ENCODE measurements around the gene TUBGCP2. TPM values are rescaled to one million over a fixed set of nuclear protein-coding genes. Genes with fewer than 3 reads are reported as not detected.

Gene TUBGCP2
- total RNA-seq, 1 experiment from 2014 or later, result 52.4 TPM

DNA sequence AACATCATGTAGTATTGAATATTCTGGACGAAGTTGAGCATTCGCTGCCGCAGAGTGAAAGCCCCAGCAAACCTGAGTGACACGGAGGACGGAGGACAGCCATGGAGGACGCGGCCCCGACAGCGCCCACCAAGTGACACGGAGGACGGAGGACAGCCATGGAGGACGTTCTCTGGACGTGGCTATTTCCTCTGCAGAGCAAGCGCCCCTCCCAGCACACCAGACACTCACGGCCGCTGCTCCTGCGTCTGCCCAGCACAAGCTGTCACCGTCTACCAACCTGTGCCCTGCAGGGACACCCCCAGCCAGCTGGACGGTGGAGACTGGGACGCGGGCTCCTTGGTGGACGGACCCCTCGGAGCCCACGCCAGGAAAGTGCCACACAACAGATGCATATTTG, 24.7 kb downstream of the TUBGCP2 start:
- TF ChIP-seq, protein P1, sequence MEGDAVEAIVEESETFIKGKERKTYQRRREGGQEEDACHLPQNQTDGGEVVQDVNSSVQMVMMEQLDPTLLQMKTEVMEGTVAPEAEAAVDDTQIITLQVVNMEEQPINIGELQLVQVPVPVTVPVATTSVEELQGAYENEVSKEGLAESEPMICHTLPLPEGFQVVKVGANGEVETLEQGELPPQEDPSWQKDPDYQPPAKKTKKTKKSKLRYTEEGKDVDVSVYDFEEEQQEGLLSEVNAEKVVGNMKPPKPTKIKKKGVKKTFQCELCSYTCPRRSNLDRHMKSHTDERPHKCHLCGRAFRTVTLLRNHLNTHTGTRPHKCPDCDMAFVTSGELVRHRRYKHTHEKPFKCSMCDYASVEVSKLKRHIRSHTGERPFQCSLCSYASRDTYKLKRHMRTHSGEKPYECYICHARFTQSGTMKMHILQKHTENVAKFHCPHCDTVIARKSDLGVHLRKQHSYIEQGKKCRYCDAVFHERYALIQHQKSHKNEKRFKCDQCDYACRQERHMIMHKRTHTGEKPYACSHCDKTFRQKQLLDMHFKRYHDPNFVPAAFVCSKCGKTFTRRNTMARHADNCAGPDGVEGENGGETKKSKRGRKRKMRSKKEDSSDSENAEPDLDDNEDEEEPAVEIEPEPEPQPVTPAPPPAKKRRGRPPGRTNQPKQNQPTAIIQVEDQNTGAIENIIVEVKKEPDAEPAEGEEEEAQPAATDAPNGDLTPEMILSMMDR (conservative IDR thresholded peaks at IDR 0.05), result no peak
- Histone ChIP-seq H3K27ac (ENCODE audit: insufficient read length, low read depth, low read length) (no peak overlapping the region), H4K8ac (replicated peaks; ENCODE audit: insufficient read length, low read depth, low read length) (no peak overlapping the region), H2BK20ac (ENCODE audit: low read depth, low read length, poor library complexity, severe bottlenecking) (no peak overlapping the region), H4K5ac (ENCODE audit: insufficient read length, low read depth, low read length) (no peak overlapping the region), H3K23me2 (ENCODE audit: insufficient read length, low read depth, low read length, poor library complexity, severe bottlenecking) (no peaks in the 10 kb centered on the region), H3K9me3 (ENCODE audit: control insufficient read depth, low read depth, low read length) (no peaks in the 10 kb centered on the region), H3T11ph (ENCODE audit: low read length) (no peak overlapping the region), H2AK5ac (ENCODE audit: insufficient read length, low read length) (no peak overlapping the region), H4K20me1 (ENCODE audit: control insufficient read depth, insufficient read depth, insufficient read length) (no peaks in the 10 kb centered on the region), H2BK15ac (ENCODE audit: low read depth, low read length) (no peak overlapping the region), H4K91ac (ENCODE audit: insufficient read length, low read depth, low read length) (no peak overlapping the region), H3K4me2 (ENCODE audit: insufficient read depth, insufficient read length, low read length) (no peak overlapping the region), H2AFZ (ENCODE audit: low read length) (no peak overlapping the region), H3K27me3 (ENCODE audit: insufficient read depth, low read length) (no peaks in the 10 kb centered on the region), H2BK5ac (ENCODE audit: insufficient read length, low read length) (no peak overlapping the region), H3K4me1 (ENCODE audit: insufficient read depth, low read length) (no peaks in the 10 kb centered on the region), H3K9ac (ENCODE audit: extremely low read depth, insufficient read length, low read length) (no peak overlapping the region), H3K79me1 (ENCODE audit: insufficient read depth, low read depth, low read length, poor library complexity, severe bottlenecking) (no peaks in the 10 kb centered on the region), H2BK12ac (ENCODE audit: insufficient read length, low read depth, low read length) (no peak overlapping the region), H3K23ac (ENCODE audit: insufficient read length, low read depth, low read length) (no peak overlapping the region), H3K18ac (ENCODE audit: insufficient read length, low read depth, low read length) (no peak overlapping the region), H3K56ac (ENCODE audit: insufficient read length, low read depth, low read length) (no peak overlapping the region), H2BK120ac (ENCODE audit: low read depth, low read length, poor library complexity, severe bottlenecking) (no peak overlapping the region), H3K4ac (ENCODE audit: low read depth, low read length) (no peak overlapping the region), H3K14ac (ENCODE audit: insufficient read depth, low read length) (no peak overlapping the region), H3K79me2 (ENCODE audit: insufficient read depth, low read length) (no peaks in the 10 kb centered on the region)
- no CpG with 5 or more reads among the region's 24 CpGs for WGBS (ENCODE audit: extremely low coverage, insufficient read length, low lambda C conversion rate)
- no peak for DNase-seq
- Mint-ChIP-seq H3K36me3 (ENCODE audit: insufficient read depth in 1 of 3, low read depth in 3 of 3) (peaks cover 24 to 73% (median 65%) of the 10 kb centered on the region in 3 experiments; a peak in 6 of 7 replicates), H3K4me3 (no peak overlapping the region), H3K4me1 (no peaks in the 10 kb centered on the region), H3K27ac (no peak overlapping the region), H3K27me3 (ENCODE audit: low read depth) (no peaks in the 10 kb centered on the region), H3K9me3 (no peaks in the 10 kb centered on the region)

Data from H9 (cell line).